Activated CD4-positive, alpha-beta T cell treated with anti-CD3 and anti-CD28 coated beads, Interleukin-2, amount 10 ng/mL, durations not matched to agents 24 days and 14 days (primary cell): ENCODE results near the gene MCRS1. TPM values are rescaled to one million over a fixed set of nuclear protein-coding genes. Genes with fewer than 3 reads are reported as not detected.

Experiments
- DNase-seq: peaks from one replicate; pipeline ENCODE4 v3.0.0; 2022
- H3K27ac Mint-ChIP-seq: one replicate; pipeline ENCODE4 v1.8.0; 2022; ENCODE audit warnings: mild to moderate bottlenecking, mixed read lengths
- H3K27me3 Mint-ChIP-seq: one replicate; pipeline ENCODE4 v1.8.0; 2022; ENCODE audit warnings: mixed read lengths
- H3K36me3 Mint-ChIP-seq: one replicate; pipeline ENCODE4 v1.8.0; 2022; ENCODE audit warnings: low read depth, mild to moderate bottlenecking, mixed read lengths
- H3K4me1 Mint-ChIP-seq: one replicate; pipeline ENCODE4 v1.8.0; 2021; ENCODE audit warnings: mixed read lengths
- H3K4me3 Mint-ChIP-seq: one replicate; pipeline ENCODE4 v1.8.0; 2022; ENCODE audit warnings: mild to moderate bottlenecking, moderate library complexity, mixed read lengths
- H3K9me3 Mint-ChIP-seq: one replicate; pipeline ENCODE4 v1.8.0; 2021; ENCODE audit warnings: mixed read lengths
- intact Hi-C: fragments of 100-400 bp; cut with micrococcal nuclease; formaldehyde crosslinking; loops from one replicate; pipeline ENCODE4 v1.15.1; 2023
- total RNA-seq: library from RNA; stranded (reverse); gene quantifications from 2 replicates; pipeline ENCODE4 v1.2.3, GENCODE V29; 2022

MCRS1 gene
- total RNA-seq, 1 donor from 2014 or later, result 71.4 TPM

GRCh38 chr12:49557187-49557916 is 10.6 kb downstream of the MCRS1 start:
- H3K36me3 Mint-ChIP-seq, result peaks cover 31% of the 10 kb centered on the region
- no peak overlapping the region for H3K27ac Mint-ChIP-seq
- H3K4me3 Mint-ChIP-seq, result no peak overlapping the region
- H3K4me1 Mint-ChIP-seq, result peaks cover 4% of the 10 kb centered on the region
- no peak for DNase-seq
- H3K9me3 Mint-ChIP-seq, result no peaks in the 10 kb centered on the region
- intact Hi-C loops, result no loop called here
- H3K27me3 Mint-ChIP-seq, result peaks cover 2% of the 10 kb centered on the region

DNA sequence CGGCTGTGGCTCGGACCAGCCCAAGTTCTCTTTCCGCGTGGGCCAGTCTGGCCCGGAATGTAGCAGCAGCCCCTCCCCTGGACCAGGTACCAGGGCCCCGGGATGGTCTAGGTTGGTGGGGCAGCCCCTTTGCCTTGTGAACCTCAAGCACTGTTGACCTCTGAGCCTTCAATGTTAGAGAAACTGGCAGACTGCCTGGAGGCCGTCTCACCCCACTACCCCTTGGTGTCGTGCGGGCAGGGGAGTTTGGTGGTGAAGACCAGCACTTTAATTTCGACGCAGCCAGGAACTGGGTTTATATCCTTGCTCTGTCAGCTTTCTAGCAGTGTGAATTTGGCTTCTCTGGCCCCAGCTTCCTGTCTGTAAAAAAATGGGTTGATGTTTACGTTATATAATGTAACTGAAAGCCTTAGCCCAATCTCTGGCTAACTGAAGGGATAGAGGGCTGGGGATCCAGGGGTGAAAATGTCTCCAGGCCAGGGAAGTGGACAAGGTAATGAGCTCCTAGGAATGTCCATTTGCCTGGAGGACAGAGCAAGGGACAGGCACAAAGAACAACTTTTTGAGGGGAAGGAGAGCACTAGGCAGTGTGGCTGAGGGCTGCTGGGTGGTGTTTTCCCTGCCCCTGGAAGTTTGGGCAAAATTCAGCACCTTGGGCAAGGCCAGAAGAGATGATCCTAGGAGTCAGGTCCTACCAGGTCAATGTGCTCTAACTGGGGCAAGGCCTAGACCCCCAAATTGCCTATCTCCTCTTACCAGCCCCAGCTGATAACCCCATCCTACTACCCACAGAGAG is 11.4 kb downstream of the MCRS1 start:
- Mint-ChIP-seq H3K9me3 (no peaks in the 10 kb centered on the region), H3K4me3 (no peak overlapping the region), H3K4me1 (peaks cover 4% of the 10 kb centered on the region), H3K27me3 (peaks cover 4% of the 10 kb centered on the region), H3K27ac (no peak overlapping the region), H3K36me3 (peaks cover 27% of the 10 kb centered on the region)
- no peak for DNase-seq
- intact Hi-C loops, result no loop called here

- Mint-ChIP-seq H3K4me1 (peaks cover 2% of the 10 kb centered on the region), H3K36me3 (peaks cover 25% of the 10 kb centered on the region), H3K27ac (no peak overlapping the region), H3K27me3 (peaks cover 7% of the 10 kb centered on the region), H3K4me3 (no peak overlapping the region), H3K9me3 (no peaks in the 10 kb centered on the region)
- intact Hi-C loops, result no loop called here
- no peak for DNase-seq
These were observed 12.1 kb downstream of the MCRS1 start for GRCh38 chr12:49555631-49556390.

DNA sequence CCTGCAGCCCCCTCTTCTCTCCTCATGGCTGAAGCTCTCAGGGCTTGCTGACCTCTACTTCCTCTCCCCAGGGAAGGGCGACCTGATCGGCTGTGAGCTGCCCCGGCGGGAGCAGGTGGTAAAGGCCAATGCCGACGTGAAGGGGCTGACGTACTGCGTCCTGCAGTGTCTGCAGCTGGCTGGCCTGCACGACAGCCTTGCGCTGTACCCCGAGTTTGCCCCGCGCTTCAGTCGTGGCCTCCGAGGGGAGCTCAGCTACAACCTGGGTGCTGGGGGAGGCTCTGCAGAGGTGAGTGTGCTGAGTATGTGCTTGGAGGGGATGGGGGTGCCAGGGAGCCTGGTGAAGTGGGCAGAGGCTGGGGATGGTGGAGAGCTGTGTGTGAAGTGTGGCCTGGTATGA is 13.7 kb downstream of the MCRS1 start:
- H3K4me3 Mint-ChIP-seq, result no peak overlapping the region
- no peak overlapping the region for H3K27ac Mint-ChIP-seq
- no peaks in the 10 kb centered on the region for H3K9me3 Mint-ChIP-seq
- peaks cover 14% of the 10 kb centered on the region for H3K27me3 Mint-ChIP-seq
- peaks cover 18% of the 10 kb centered on the region for H3K36me3 Mint-ChIP-seq
- no peak for DNase-seq
- H3K4me1 Mint-ChIP-seq, result no peaks in the 10 kb centered on the region
- intact Hi-C loops, result no loop called here

GRCh38 chr12:49553512-49554088 is 14.3 kb downstream of the MCRS1 start:
- no peak overlapping the region for H3K27ac Mint-ChIP-seq
- no peak overlapping the region for H3K4me3 Mint-ChIP-seq
- H3K4me1 Mint-ChIP-seq, result peaks cover 3% of the 10 kb centered on the region
- DNase-seq, result peak; percentile 76
- peaks cover 12% of the 10 kb centered on the region for H3K36me3 Mint-ChIP-seq
- intact Hi-C loops, result no loop called here
- H3K9me3 Mint-ChIP-seq, result no peaks in the 10 kb centered on the region
- peaks cover 17% of the 10 kb centered on the region for H3K27me3 Mint-ChIP-seq

GRCh38 chr12:49552899-49553298 is 15.0 kb downstream of the MCRS1 start:
- Mint-ChIP-seq H3K4me3 (no peak overlapping the region), H3K27me3 (peaks cover 20% of the 10 kb centered on the region), H3K27ac (no peak overlapping the region), H3K4me1 (peaks cover 5% of the 10 kb centered on the region), H3K36me3 (peaks cover 9% of the 10 kb centered on the region), H3K9me3 (no peaks in the 10 kb centered on the region)
- DNase-seq, result no peak
- intact Hi-C loops, result no loop called here

GRCh38 chr12:49552425-49552824 is 15.5 kb downstream of the MCRS1 start:
- intact Hi-C loops, result no loop called here
- H3K27me3 Mint-ChIP-seq, result peaks cover 22% of the 10 kb centered on the region
- no peak overlapping the region for H3K27ac Mint-ChIP-seq
- no peak for DNase-seq
- H3K36me3 Mint-ChIP-seq, result peaks cover 9% of the 10 kb centered on the region
- H3K9me3 Mint-ChIP-seq, result no peaks in the 10 kb centered on the region
- H3K4me3 Mint-ChIP-seq, result no peak overlapping the region
- peaks cover 5% of the 10 kb centered on the region for H3K4me1 Mint-ChIP-seq

- intact Hi-C loops, result no loop called here
- Mint-ChIP-seq H3K27ac (no peak overlapping the region), H3K9me3 (no peaks in the 10 kb centered on the region), H3K4me1 (peaks cover 5% of the 10 kb centered on the region), H3K27me3 (peaks cover 26% of the 10 kb centered on the region), H3K36me3 (peaks cover 9% of the 10 kb centered on the region), H3K4me3 (no peak overlapping the region)
- no peak for DNase-seq
These were observed 15.9 kb downstream of the MCRS1 start for GRCh38 chr12:49552014-49552413.

- no peak overlapping the region for H3K27ac Mint-ChIP-seq
- H3K9me3 Mint-ChIP-seq, result no peaks in the 10 kb centered on the region
These were observed 17.2 kb downstream of the MCRS1 start for GRCh38 chr12:49550693-49551252.

GRCh38 chr12:49549735-49550692 is 17.9 kb downstream of the MCRS1 start:
- H3K27ac Mint-ChIP-seq, result no peak overlapping the region
- H3K36me3 Mint-ChIP-seq, result no peaks in the 10 kb centered on the region
- no peaks in the 10 kb centered on the region for H3K9me3 Mint-ChIP-seq
- H3K27me3 Mint-ChIP-seq, result peaks cover 34% of the 10 kb centered on the region
- intact Hi-C loops, result no loop called here
- peaks cover 6% of the 10 kb centered on the region for H3K4me1 Mint-ChIP-seq
- no peak for DNase-seq
- no peak overlapping the region for H3K4me3 Mint-ChIP-seq

More at GRCh38 chr12:49550693-49551252, 17.2 kb downstream of the MCRS1 start:
- no peak for DNase-seq
- Mint-ChIP-seq H3K27me3 (peaks cover 30% of the 10 kb centered on the region), H3K4me1 (peaks cover 5% of the 10 kb centered on the region), H3K36me3 (no peaks in the 10 kb centered on the region), H3K4me3 (no peak overlapping the region)
- intact Hi-C loops, result no loop called here

DNA sequence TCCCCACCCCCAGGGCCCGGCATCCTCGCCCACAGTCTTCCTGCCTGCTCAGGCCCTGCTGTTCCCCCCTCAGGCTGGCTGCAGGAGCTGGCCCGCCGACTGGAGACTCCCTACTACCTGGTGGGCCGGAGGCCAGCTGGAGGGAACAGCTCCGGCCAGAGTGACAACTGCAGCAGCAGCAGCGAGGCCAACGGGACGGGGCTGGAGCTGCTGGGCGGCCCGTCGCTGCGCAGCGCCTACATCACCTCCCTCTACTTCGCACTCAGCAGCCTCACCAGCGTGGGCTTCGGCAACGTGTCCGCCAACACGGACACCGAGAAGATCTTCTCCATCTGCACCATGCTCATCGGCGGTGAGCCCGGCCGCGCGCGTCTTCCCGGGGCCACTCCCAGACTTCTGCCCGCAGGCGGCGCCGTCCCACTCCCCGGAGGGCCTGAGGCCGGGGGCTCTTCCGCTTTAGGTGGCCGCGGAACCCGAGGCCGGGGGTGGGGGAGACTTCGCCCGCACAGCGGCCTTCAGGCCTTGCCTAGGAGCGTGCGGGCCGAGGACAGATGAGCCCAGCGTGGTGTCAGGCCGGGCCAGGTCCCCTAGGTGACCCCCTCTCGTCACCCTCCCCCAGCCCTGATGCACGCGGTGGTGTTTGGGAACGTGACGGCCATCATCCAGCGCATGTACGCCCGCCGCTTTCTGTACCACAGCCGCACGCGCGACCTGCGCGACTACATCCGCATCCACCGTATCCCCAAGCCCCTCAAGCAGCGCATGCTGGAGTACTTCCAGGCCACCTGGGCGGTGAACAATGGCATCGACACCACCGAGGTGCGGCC is 18.9 kb downstream of the MCRS1 start:
- H3K4me1 Mint-ChIP-seq, result peaks cover 10% of the 10 kb centered on the region
- H3K9me3 Mint-ChIP-seq, result no peaks in the 10 kb centered on the region
- peak overlapping the region; percentile 77 for H3K4me3 Mint-ChIP-seq
- H3K27me3 Mint-ChIP-seq, result peaks cover 38% of the 10 kb centered on the region
- no peaks in the 10 kb centered on the region for H3K36me3 Mint-ChIP-seq
- peak overlapping the region; percentile 82 for H3K27ac Mint-ChIP-seq
- DNase-seq, result peak; percentile 78
- intact Hi-C loops, result no loop called here

DNA sequence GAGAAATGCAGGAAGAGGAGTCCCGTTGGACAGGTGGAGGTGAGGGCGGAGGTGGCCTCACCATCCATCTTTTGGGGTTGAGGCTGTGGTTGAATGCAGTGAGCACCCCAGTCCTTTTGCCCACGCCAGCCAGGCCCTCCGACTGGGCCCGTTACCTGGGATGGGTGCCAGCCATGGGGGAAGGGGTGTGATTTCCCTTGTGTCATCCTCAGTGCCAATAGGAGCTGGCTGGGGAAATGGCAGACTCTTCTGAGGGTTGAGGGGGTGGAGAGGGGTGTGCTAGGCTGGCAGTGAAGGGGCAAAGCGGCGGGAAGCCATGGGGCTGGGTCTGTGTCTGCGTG is 19.5 kb downstream of the MCRS1 start:
- no peak for DNase-seq
- H3K27ac Mint-ChIP-seq, result no peak overlapping the region
- peaks cover 10% of the 10 kb centered on the region for H3K4me1 Mint-ChIP-seq
- H3K4me3 Mint-ChIP-seq, result peak overlapping the region; percentile 77
- peaks cover 40% of the 10 kb centered on the region for H3K27me3 Mint-ChIP-seq
- intact Hi-C loops, result no loop called here
- H3K36me3 Mint-ChIP-seq, result no peaks in the 10 kb centered on the region
- H3K9me3 Mint-ChIP-seq, result no peaks in the 10 kb centered on the region
